HEK293 (cell line): ENCODE data around the gene SCYL3.

Experiments used
- CTCF ChIA-PET: fragments of 350-600 bp; formaldehyde crosslinking; extraction: SDS; loops from one replicate; lab custom pipeline; 2021; ENCODE audit warnings: antibody characterized with exemption; lab: Yijun Ruan, JAX
- POLR2A ChIA-PET: fragments of 300-600 bp; formaldehyde crosslinking; extraction: SDS; loops from one replicate; lab custom pipeline; 2020; ENCODE audit warnings: antibody characterized with exemption, inconsistent platforms; lab: Yijun Ruan, JAX
- H3K27ac ChIP-seq: fragments of 200-500 bp; sonication (Bioruptor generic); 2 replicates; pipeline ENCODE4 v1.5.1; 2014; ENCODE audit warnings: low read depth, low read length, control low read depth, inconsistent platforms; ENCODE audit errors: extremely low read depth
- H3K36me3 ChIP-seq, 2 experiments: fragments of 200-500 bp in 1 of 2; sonication (Bioruptor generic) in 1 of 2; 1 replicate in 1 of 2; 2 replicates in 1 of 2; pipeline ENCODE4 v1.5.1; 2014 to 2017; ENCODE audit warnings: inconsistent platforms in 2 of 2, low read length in 2 of 2; ENCODE audit not compliant: control insufficient read depth in 2 of 2, insufficient read depth in 1 of 2
- H3K4me1 ChIP-seq: fragments of 200-500 bp; sonication (Bioruptor generic); 2 replicates; pipeline ENCODE4 v1.5.1; 2014; ENCODE audit warnings: mild to moderate bottlenecking, low read length, inconsistent platforms; ENCODE audit not compliant: control insufficient read depth, insufficient read depth
- H3K4me3 ChIP-seq: 2 replicates; pipeline ENCODE4 v1.5.1; 2011; ENCODE audit warnings: low read depth, mild to moderate bottlenecking, control low read depth, low read length, moderate library complexity
- H3K9me3 ChIP-seq: fragments of 200-500 bp; sonication (Bioruptor generic); 2 replicates; pipeline ENCODE4 v1.5.1; 2014; ENCODE audit warnings: low read depth, low read length, inconsistent platforms; ENCODE audit not compliant: control insufficient read depth, insufficient read depth
- KLF7 ChIP-seq: fragments of 450-650 bp; formaldehyde crosslinking; IDR thresholded peaks from 2 replicates; pipeline ENCODE4 v1.5.1; 2016; ENCODE audit warnings: missing biosample characterization, missing genetic modification characterization, borderline replicate concordance
- MEIS1 ChIP-seq: sonication (generic); formaldehyde crosslinking; IDR thresholded peaks from 2 replicates; pipeline ENCODE4 v1.8.1; 2022; ENCODE audit warnings: missing genetic modification reagents, mild to moderate bottlenecking, borderline replicate concordance
- RBAK ChIP-seq: fragments of 450-650 bp; formaldehyde crosslinking; IDR thresholded peaks from 2 replicates; pipeline ENCODE4 v1.5.1; 2016; ENCODE audit warnings: missing biosample characterization, missing genetic modification characterization
- TSHZ1 ChIP-seq: fragments of 450-650 bp; formaldehyde crosslinking; IDR thresholded peaks from 2 replicates; pipeline ENCODE4 v1.5.1; 2016; ENCODE audit warnings: missing biosample characterization, missing genetic modification characterization, borderline replicate concordance
- ZIC2 ChIP-seq: fragments of 450-650 bp; formaldehyde crosslinking; IDR thresholded peaks from 2 replicates; pipeline ENCODE4 v1.5.1; 2016; ENCODE audit warnings: missing biosample characterization, missing genetic modification characterization
- ZNF10 ChIP-seq: fragments of 450-650 bp; formaldehyde crosslinking; IDR thresholded peaks from 2 replicates; pipeline ENCODE4 v1.5.1; 2017; ENCODE audit warnings: missing biosample characterization, missing genetic modification characterization
- ZNF148 ChIP-seq: fragments of 450-650 bp; formaldehyde crosslinking; IDR thresholded peaks from 2 replicates; pipeline ENCODE4 v1.5.0; 2017; ENCODE audit warnings: missing biosample characterization, missing genetic modification characterization, borderline replicate concordance
- ZNF280D ChIP-seq: fragments of 450-650 bp; formaldehyde crosslinking; IDR thresholded peaks from 2 replicates; pipeline ENCODE4 v1.5.1; 2016; ENCODE audit warnings: missing biosample characterization, missing genetic modification characterization
- ZNF354C ChIP-seq: fragments of 450-650 bp; formaldehyde crosslinking; IDR thresholded peaks from 2 replicates; pipeline ENCODE4 v1.5.1; 2016; ENCODE audit warnings: missing biosample characterization, missing genetic modification characterization, low read depth, borderline replicate concordance
- ZNF366 ChIP-seq: fragments of 450-650 bp; formaldehyde crosslinking; conservative IDR thresholded peaks from 2 replicates; pipeline ENCODE4 v1.5.1; 2016; ENCODE audit warnings: missing biosample characterization, missing genetic modification characterization
- ZNF423 ChIP-seq: fragments of 450-650 bp; formaldehyde crosslinking; IDR thresholded peaks from 2 replicates; pipeline ENCODE4 v1.5.1; 2016; ENCODE audit warnings: missing biosample characterization, missing genetic modification characterization
- ZNF48 ChIP-seq: fragments of 450-650 bp; formaldehyde crosslinking; IDR thresholded peaks from 2 replicates; pipeline ENCODE4 v1.5.1; 2016; ENCODE audit warnings: missing biosample characterization, missing genetic modification characterization
- ZNF518A ChIP-seq: fragments of 450-650 bp; formaldehyde crosslinking; conservative IDR thresholded peaks from 2 replicates; pipeline ENCODE4 v1.5.1; 2016; ENCODE audit warnings: low read depth, missing biosample characterization, missing genetic modification characterization
- ZNF600 ChIP-seq: fragments of 450-650 bp; formaldehyde crosslinking; IDR thresholded peaks from 2 replicates; pipeline ENCODE4 v1.5.1; 2016; ENCODE audit warnings: missing biosample characterization, missing genetic modification characterization
- ZNF701 ChIP-seq: fragments of 450-650 bp; formaldehyde crosslinking; IDR thresholded peaks from 2 replicates; pipeline ENCODE4 v1.5.1; 2016; ENCODE audit warnings: missing biosample characterization, missing genetic modification characterization
- ZSCAN18 ChIP-seq: fragments of 450-650 bp; formaldehyde crosslinking; IDR thresholded peaks from 2 replicates; pipeline ENCODE4 v1.5.1; 2016; ENCODE audit warnings: missing biosample characterization, missing genetic modification characterization

Gene SCYL3

GRCh38 chr1:169941982-169942830 is 48.5 kb upstream of the SCYL3 start (continued):
- TF ChIP-seq TSHZ1 (tag by site-specific recombination) (peak; percentile 97), ZNF600 (tag by site-specific recombination) (peak; percentile 40; the same call in 1 of the 2 replicates), ZNF48 (no peak)

- no peak overlapping the region for H3K27ac ChIP-seq
- H3K4me3 ChIP-seq, result no peak overlapping the region
- ChIA-PET POLR2A (no interaction called here), CTCF (interaction anchor here (1.5 kb wide), 1 partner anchor 43 kb away, joined by 3 read pairs; no protein-coding TSS in a partner anchor)
- H3K36me3 ChIP-seq, result no peaks in the 10 kb centered on the region
- peaks cover 17% of the 10 kb centered on the region for H3K4me1 ChIP-seq
- H3K9me3 ChIP-seq, result no peaks in the 10 kb centered on the region
- TF ChIP-seq ZNF423 (tag by site-specific recombination) (no peak), ZSCAN18 (tag by site-specific recombination) (no peak), ZNF280D (tag by site-specific recombination) (no peak), ZNF366 (peak; percentile 71), ZIC2 (tag by site-specific recombination) (no peak), ZNF701 (tag by site-specific recombination) (no peak), RBAK (tag by site-specific recombination) (no peak), ZNF148 (tag by site-specific recombination) (no peak), ZNF10 (tag by site-specific recombination) (no peak), ZNF518A (tag by site-specific recombination) (no peak), KLF7 (tag by site-specific recombination) (no peak), MEIS1 (CRISPR knock-in tag) (no peak), ZNF354C (tag by site-specific recombination) (no peak)
Measured at GRCh38 chr1:169933984-169934725, 40.5 kb upstream of the SCYL3 start.
